GM23248 (cell line): ENCODE data around the gene SRGAP2C. TPM values are rescaled to one million over a fixed set of nuclear protein-coding genes. Genes with fewer than 3 reads are reported as not detected.
"Not testable (repeated sequence)": the region's sequence is repeated elsewhere in the genome, so short reads cannot be mapped to it uniquely, and the experiment has no call there.

Experiments used
- DNase-seq: peaks from one replicate; pipeline ENCODE4 v3.0.0-alpha.2; 2015
- H2AFZ ChIP-seq: fragments of 200-600 bp; sonication (generic); 2 replicates; pipeline ENCODE4 v1.6.1; 2016; ENCODE audit warnings: antibody characterized with exemption
- H3F3A ChIP-seq: fragments of 200-600 bp; sonication (generic); 2 replicates; pipeline ENCODE4 v1.6.1; 2016; ENCODE audit warnings: mild to moderate bottlenecking, antibody characterized with exemption, mixed run types; ENCODE audit not compliant: insufficient read depth
- H3K27ac ChIP-seq: fragments of 200-600 bp; sonication (generic); 2 replicates; pipeline ENCODE4 v1.5.1; 2016; ENCODE audit warnings: mild to moderate bottlenecking
- H3K27me3 ChIP-seq: fragments of 200-600 bp; sonication (generic); replicated peaks from 2 replicates; pipeline ENCODE4 v1.6.1; 2016; ENCODE audit warnings: mild to moderate bottlenecking; ENCODE audit not compliant: insufficient read depth
- H3K36me3 ChIP-seq: fragments of 200-600 bp; sonication (generic); 2 replicates; pipeline ENCODE4 v1.6.1; 2016; ENCODE audit warnings: low read depth, mild to moderate bottlenecking
- H3K4me1 ChIP-seq: fragments of 200-600 bp; sonication (generic); 2 replicates; pipeline ENCODE4 v1.6.1; 2016; ENCODE audit warnings: mild to moderate bottlenecking; ENCODE audit not compliant: insufficient read depth
- H3K4me2 ChIP-seq: fragments of 200-600 bp; sonication (generic); one replicate; pipeline ENCODE4 v1.6.1; 2016; ENCODE audit warnings: mild to moderate bottlenecking; ENCODE audit not compliant: unreplicated experiment
- H3K4me3 ChIP-seq: fragments of 200-600 bp; sonication (generic); 2 replicates; pipeline ENCODE4 v1.5.1; 2016; ENCODE audit warnings: mild to moderate bottlenecking
- H3K79me2 ChIP-seq: fragments of 200-600 bp; sonication (generic); 2 replicates; pipeline ENCODE4 v1.6.1; 2016; ENCODE audit warnings: mild to moderate bottlenecking; ENCODE audit not compliant: insufficient read depth
- H3K9ac ChIP-seq: fragments of 200-600 bp; sonication (generic); 2 replicates; pipeline ENCODE4 v1.6.1; 2016; ENCODE audit warnings: mild to moderate bottlenecking
- H3K9me2 ChIP-seq: fragments of 200-600 bp; sonication (generic); 2 replicates; pipeline ENCODE4 v1.6.1; 2016; ENCODE audit warnings: mixed run types, mild to moderate bottlenecking, moderate library complexity; ENCODE audit not compliant: insufficient read depth
- H3K9me3 ChIP-seq: fragments of 200-600 bp; sonication (generic); one replicate; pipeline ENCODE4 v1.6.1; 2017; ENCODE audit warnings: low read depth
- H4K20me1 ChIP-seq: fragments of 200-600 bp; sonication (generic); 2 replicates; pipeline ENCODE4 v1.6.0; 2016; ENCODE audit not compliant: insufficient read depth
- WGBS, 2 experiments: methylation state at CpG; one replicate each; pipeline ENCODE4 v1.1.6; 2015 to 2017; ENCODE audit warnings: low lambda C conversion rate in 2 of 2, low coverage in 1 of 2; ENCODE audit errors: missing lambda C conversion rate in 2 of 2; 5-methylcytosine and 5-hydroxymethylcytosine counted together
- in situ Hi-C: fragments of 300-500 bp; cut with MboI; formaldehyde crosslinking; loops from 2 replicates; pipeline ENCODE4 v1.15.0; 2020
- polyA plus RNA-seq: library from polyadenylated mRNA; unstranded; fragments of >200 nt; fragmentation: Nextera tagmentation; extraction: Ambion mirVana; gene quantifications from 2 replicates; pipeline ENCODE4 v1.2.1, GENCODE V29; 2016
- total RNA-seq: library from RNA; depleted of rRNA; stranded (reverse); fragments of >200 nt; shearing (Covaris generic); gene quantifications from 2 replicates; pipeline ENCODE4 v1.2.3, GENCODE V29; 2014

Gene SRGAP2C
- total and polyA plus RNA-seq, 2 experiments from 2014 or later, result 15.6 to 21.5 TPM

GRCh38 chr1:121156958-121157603 is 27.7 kb upstream of the SRGAP2C start:
- H3K9me2 ChIP-seq, H2AFZ ChIP-seq, H3K79me2 ChIP-seq, H3K9me3 ChIP-seq, H3K4me2 ChIP-seq, in situ Hi-C loops, H3K4me1 ChIP-seq, H4K20me1 ChIP-seq, H3K36me3 ChIP-seq, H3K27ac ChIP-seq, H3K4me3 ChIP-seq, H3F3A ChIP-seq, DNase-seq, H3K9ac ChIP-seq, H3K27me3 ChIP-seq: not testable (repeated sequence)
- WGBS, 2 experiments, result no CpG with 5 or more reads among the region's 4 CpGs

- H3K4me2 ChIP-seq, H3K4me3 ChIP-seq, in situ Hi-C loops, H2AFZ ChIP-seq, H3K4me1 ChIP-seq, H3K79me2 ChIP-seq, DNase-seq, H3K9me3 ChIP-seq, H3K9me2 ChIP-seq, H3K27ac ChIP-seq, H3K36me3 ChIP-seq, H3K27me3 ChIP-seq, H3F3A ChIP-seq, H4K20me1 ChIP-seq, H3K9ac ChIP-seq: not testable (repeated sequence)
- WGBS, 2 experiments, result 0 to 7% methylated on average over 1 of the region's 2 CpGs
Observed at GRCh38 chr1:121157609-121158008, 27.2 kb upstream of the SRGAP2C start.

GRCh38 chr1:121160118-121160517 is 24.7 kb upstream of the SRGAP2C start:
- H2AFZ ChIP-seq, H3K9ac ChIP-seq, H3K9me2 ChIP-seq, H3K36me3 ChIP-seq, in situ Hi-C loops, H3F3A ChIP-seq, H3K27ac ChIP-seq, H3K79me2 ChIP-seq, H4K20me1 ChIP-seq, H3K27me3 ChIP-seq, H3K4me3 ChIP-seq, H3K4me2 ChIP-seq, H3K9me3 ChIP-seq, DNase-seq, H3K4me1 ChIP-seq: not testable (repeated sequence)
- WGBS, 2 experiments, result 68 to 74% methylated on average over 2 of the region's 2 CpGs

GRCh38 chr1:121161199-121161901 is 23.4 kb upstream of the SRGAP2C start:
- 49 to 57% methylated on average over 3 to 4 of the region's 6 CpGs for WGBS, 2 experiments
- in situ Hi-C loops, DNase-seq: not testable (repeated sequence)

GRCh38 chr1:121163850-121164757 is 20.7 kb upstream of the SRGAP2C start:
- H3K27ac ChIP-seq, H3K9me3 ChIP-seq, H2AFZ ChIP-seq, in situ Hi-C loops, H3K4me2 ChIP-seq, H3K36me3 ChIP-seq, H3K4me1 ChIP-seq, H3F3A ChIP-seq, H3K9ac ChIP-seq, H3K9me2 ChIP-seq, H3K79me2 ChIP-seq, H3K27me3 ChIP-seq, H3K4me3 ChIP-seq, H4K20me1 ChIP-seq: not testable (repeated sequence)
- DNase-seq, result peak; percentile 47
- 47 to 53% methylated on average over 3 to 4 of the region's 5 CpGs for WGBS, 2 experiments

More at GRCh38 chr1:121161199-121161901, 23.4 kb upstream of the SRGAP2C start:
- H3K79me2 ChIP-seq, H3K4me2 ChIP-seq, H3K36me3 ChIP-seq, H3K27me3 ChIP-seq, H3K27ac ChIP-seq, H3K9me3 ChIP-seq, H4K20me1 ChIP-seq, H3K4me3 ChIP-seq, H2AFZ ChIP-seq, H3K4me1 ChIP-seq, H3K9me2 ChIP-seq, H3K9ac ChIP-seq, H3F3A ChIP-seq: not testable (repeated sequence)

- in situ Hi-C loops, H3K36me3 ChIP-seq, H3K27ac ChIP-seq, H3K27me3 ChIP-seq, H3K79me2 ChIP-seq, DNase-seq, H3K9ac ChIP-seq, H4K20me1 ChIP-seq, H3K9me3 ChIP-seq, H3F3A ChIP-seq, H3K4me1 ChIP-seq, H3K9me2 ChIP-seq, H2AFZ ChIP-seq, H3K4me2 ChIP-seq, H3K4me3 ChIP-seq: not testable (repeated sequence)
Observed at GRCh38 chr1:121165296-121165695, 19.5 kb upstream of the SRGAP2C start.

GRCh38 chr1:121167225-121167738 is 17.5 kb upstream of the SRGAP2C start:
- WGBS, 2 experiments, result 73 to 88% methylated on average over 2 of the region's 2 CpGs
- H3K4me1 ChIP-seq, H3K9ac ChIP-seq, in situ Hi-C loops, H3K4me3 ChIP-seq, H3K9me2 ChIP-seq, H3K9me3 ChIP-seq, H2AFZ ChIP-seq, DNase-seq, H3K4me2 ChIP-seq, H3K27ac ChIP-seq, H3F3A ChIP-seq, H3K27me3 ChIP-seq, H4K20me1 ChIP-seq, H3K36me3 ChIP-seq, H3K79me2 ChIP-seq: not testable (repeated sequence)
